Astrocyte of the cerebellum (primary cell): ENCODE results near the gene ZDHHC14.

Experiments used
- DNase-seq: peaks from one replicate; pipeline ENCODE4 v3.0.0-alpha.2; 2011; ENCODE audit warnings: low read depth
- H3K4me3 ChIP-seq: 2 replicates; pipeline ENCODE4 v1.5.1; 2011; ENCODE audit warnings: mild to moderate bottlenecking, low read depth, low read length, moderate library complexity
- in situ Hi-C: cut with HindIII; loops from 2 replicates; pipeline ENCODE4 v1.10.0; 2017; ENCODE audit warnings: low sequenced_read_pairs
- TF ChIP-seq, protein P1 (sequence below): IDR thresholded peaks from 2 replicates; pipeline ENCODE4 v1.5.1; 2012; ENCODE audit warnings: low read length, low read depth, moderate library complexity, mild to moderate bottlenecking; ENCODE audit errors: missing control alignments

The ZDHHC14 gene

GRCh38 chr6:157455731-157456523, 74.9 kb downstream of the ZDHHC14 start:
- TF ChIP-seq, protein P1, sequence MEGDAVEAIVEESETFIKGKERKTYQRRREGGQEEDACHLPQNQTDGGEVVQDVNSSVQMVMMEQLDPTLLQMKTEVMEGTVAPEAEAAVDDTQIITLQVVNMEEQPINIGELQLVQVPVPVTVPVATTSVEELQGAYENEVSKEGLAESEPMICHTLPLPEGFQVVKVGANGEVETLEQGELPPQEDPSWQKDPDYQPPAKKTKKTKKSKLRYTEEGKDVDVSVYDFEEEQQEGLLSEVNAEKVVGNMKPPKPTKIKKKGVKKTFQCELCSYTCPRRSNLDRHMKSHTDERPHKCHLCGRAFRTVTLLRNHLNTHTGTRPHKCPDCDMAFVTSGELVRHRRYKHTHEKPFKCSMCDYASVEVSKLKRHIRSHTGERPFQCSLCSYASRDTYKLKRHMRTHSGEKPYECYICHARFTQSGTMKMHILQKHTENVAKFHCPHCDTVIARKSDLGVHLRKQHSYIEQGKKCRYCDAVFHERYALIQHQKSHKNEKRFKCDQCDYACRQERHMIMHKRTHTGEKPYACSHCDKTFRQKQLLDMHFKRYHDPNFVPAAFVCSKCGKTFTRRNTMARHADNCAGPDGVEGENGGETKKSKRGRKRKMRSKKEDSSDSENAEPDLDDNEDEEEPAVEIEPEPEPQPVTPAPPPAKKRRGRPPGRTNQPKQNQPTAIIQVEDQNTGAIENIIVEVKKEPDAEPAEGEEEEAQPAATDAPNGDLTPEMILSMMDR, result no peak
- in situ Hi-C loops, result no loop called here
- no peak for DNase-seq
- H3K4me3 ChIP-seq, result no peak overlapping the region

DNA sequence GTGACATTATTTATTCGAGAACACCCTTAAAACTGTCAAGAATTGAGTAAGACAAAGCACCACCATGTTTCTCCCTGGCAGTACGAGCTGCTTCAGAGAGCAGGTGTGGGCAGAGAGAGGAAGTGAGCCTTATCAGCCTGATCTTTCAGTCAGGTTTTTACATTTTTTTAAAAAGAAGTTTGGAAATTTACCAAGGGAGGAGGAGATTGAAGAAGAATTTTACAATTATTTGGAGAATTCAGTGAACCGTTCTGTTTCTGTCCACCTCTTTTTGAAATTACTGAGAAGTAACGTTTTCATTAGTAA, 75.5 kb downstream of the ZDHHC14 start:
- H3K4me3 ChIP-seq, result no peak overlapping the region
- in situ Hi-C loops, result no loop called here
- no peak for DNase-seq
- TF ChIP-seq, protein P1, result no peak

- TF ChIP-seq, protein P1, result no peak
- H3K4me3 ChIP-seq, result no peak overlapping the region
- DNase-seq, result no peak
- in situ Hi-C loops, result no loop called here
Observed at GRCh38 chr6:157457787-157458186, 76.8 kb downstream of the ZDHHC14 start.

DNA sequence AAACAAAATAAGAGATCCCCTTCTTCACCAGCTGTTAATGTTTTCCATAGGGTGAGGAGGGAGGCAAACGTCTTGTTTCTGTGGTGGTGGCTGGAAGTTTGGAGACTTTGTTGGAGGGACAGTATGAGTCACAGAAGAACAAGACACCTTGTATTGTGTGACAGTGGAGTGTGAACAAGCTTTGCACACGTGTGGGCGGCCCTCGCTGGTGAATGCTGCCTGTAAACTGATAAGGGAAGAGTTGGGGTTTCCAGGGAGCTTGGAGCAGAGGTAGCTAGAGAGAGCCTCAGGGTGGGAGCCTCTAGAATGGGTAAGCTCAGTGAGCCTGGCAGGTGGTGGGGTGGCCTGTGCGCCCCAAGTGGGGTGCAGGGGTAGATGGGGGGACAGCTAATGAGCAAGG, 78.3 kb downstream of the ZDHHC14 start:
- TF ChIP-seq, protein P1, result no peak
- no peak for DNase-seq
- no peak overlapping the region for H3K4me3 ChIP-seq
- in situ Hi-C loops, result no loop called here

DNA sequence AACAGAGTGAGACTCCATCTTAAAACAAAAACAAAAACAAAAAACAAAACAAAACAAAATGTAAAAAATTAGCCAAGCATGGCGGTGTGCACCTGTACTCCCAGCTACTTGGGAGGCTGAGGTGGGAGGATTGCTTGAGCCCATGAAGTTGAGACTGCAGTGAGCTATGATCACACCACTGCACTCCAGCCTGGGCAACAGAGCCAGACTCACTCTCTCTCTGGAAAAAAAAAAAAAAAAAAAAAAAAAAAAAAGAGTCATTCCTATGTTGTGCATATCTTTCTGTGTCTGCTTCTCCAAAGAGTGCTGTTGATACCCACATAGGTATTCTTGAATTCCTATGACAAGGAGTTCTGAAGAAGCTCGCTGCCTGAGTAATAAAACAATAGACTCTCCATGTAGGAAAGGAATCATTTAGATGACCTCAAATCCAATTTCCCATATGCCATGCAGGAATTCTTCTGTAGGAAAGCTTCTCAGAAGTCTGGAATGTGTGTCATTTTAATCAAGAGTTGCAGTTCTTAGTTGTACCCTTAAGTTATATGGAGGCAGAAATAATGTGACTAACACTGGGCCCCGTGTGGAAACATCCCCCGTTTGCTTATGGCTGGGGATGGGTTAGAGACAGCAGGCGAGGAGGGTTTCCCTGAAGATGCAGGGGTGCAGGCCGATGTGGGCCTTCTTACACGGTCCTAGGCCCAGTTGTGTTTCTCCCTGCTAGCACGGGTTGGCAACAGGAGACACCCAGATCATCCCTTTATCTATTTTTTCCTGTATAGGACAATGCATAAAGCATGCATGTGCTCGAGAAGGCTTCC, 79.4 kb downstream of the ZDHHC14 start:
- TF ChIP-seq, protein P1, result no peak
- DNase-seq, result no peak
- in situ Hi-C loops, result no loop called here
- H3K4me3 ChIP-seq, result no peak overlapping the region

- no peak overlapping the region for H3K4me3 ChIP-seq
- DNase-seq, result peak; percentile 37
- TF ChIP-seq, protein P1, result no peak
- in situ Hi-C loops, result no loop called here
Observed at GRCh38 chr6:157461000-157461915, 80.3 kb downstream of the ZDHHC14 start.
